ENCODE measurements around the gene NCAPH2. TPM values are rescaled to one million over a fixed set of nuclear protein-coding genes. Genes with fewer than 3 reads are reported as not detected.
A peak's percentile ranks its signal among the peaks of the same experiment; 100 is the strongest.

The NCAPH2 gene
- total and polyA plus RNA-seq, 2 of the 13 experiments (the other 11 are each of a cell fraction or from before 2014, with no cell fraction given), result 28.1 to 64.4 TPM

GRCh38 chr22:50526108-50526833, 18.2 kb downstream of the NCAPH2 start (continued):
- TF ChIP-seq ZNF280D (CRISPR knock-in tag; IDR thresholded peaks at IDR 0.05) (no peak), HDAC1 (CRISPR knock-in tag; IDR thresholded peaks at IDR 0.05) (peak; percentile 16; the same call in 1 of the 2 replicates), HINFP (CRISPR knock-in tag; IDR thresholded peaks at IDR 0.05; ENCODE audit: low read depth) (no peak), HNF4G (IDR thresholded peaks at IDR 0.05; ENCODE audit: borderline replicate concordance, low read depth, low read length) (no peak), HNF4G (CRISPR knock-in tag; IDR thresholded peaks at IDR 0.05; ENCODE audit: borderline replicate concordance, low read depth) (no peak), ASH2L (IDR thresholded peaks at IDR 0.05; ENCODE audit: insufficient read length, low read depth, low read length) (peak; percentile 44), KLF16 (CRISPR knock-in tag; IDR thresholded peaks at IDR 0.05) (no peak; a peak in 2 of 4 replicates), ZNF276 (CRISPR knock-in tag; IDR thresholded peaks at IDR 0.05; ENCODE audit: low read depth) (no peak), RFXAP (CRISPR knock-in tag; IDR thresholded peaks at IDR 0.05; ENCODE audit: borderline replicate concordance) (peak; percentile 40; the same call in 1 of the 2 replicates), PREB (CRISPR knock-in tag; IDR thresholded peaks at IDR 0.05) (no peak), AGO1 (IDR thresholded peaks at IDR 0.05; ENCODE audit: low read depth, low read length, poor library complexity, severe bottlenecking) (peak; percentile 97), XBP1 (CRISPR knock-in tag; IDR thresholded peaks at IDR 0.05) (no peak), TSC22D2 (CRISPR knock-in tag; IDR thresholded peaks at IDR 0.05; ENCODE audit: borderline replicate concordance) (no peak), PCBP2 (optimal IDR thresholded peaks at IDR 0.05; ENCODE audit: low read depth, low read length, poor library complexity, severe bottlenecking) (no peak), FOXO4 (CRISPR knock-in tag; conservative IDR thresholded peaks at IDR 0.05) (no peak), HHEX (CRISPR knock-in tag; IDR thresholded peaks at IDR 0.05) (no peak), ZKSCAN1 (IDR thresholded peaks at IDR 0.05; ENCODE audit: low read length) (no peak), ZNF564 (CRISPR knock-in tag; IDR thresholded peaks at IDR 0.05) (peak; percentile 68; the same call in 1 of the 2 replicates), CBX5 (CRISPR knock-in tag; IDR thresholded peaks at IDR 0.05; ENCODE audit: borderline replicate concordance) (no peak), MED8 (CRISPR knock-in tag; IDR thresholded peaks at IDR 0.05; ENCODE audit: insufficient replicate concordance) (no peak)

Data from HepG2 (cell line).